WERI-Rb-1 (cell line): ENCODE results near the gene DOCK7.
"Not testable (repeated sequence)": the region's sequence is repeated elsewhere in the genome, so short reads cannot be mapped to it uniquely, and the experiment has no call there.

ENCODE experiments used
- DNase-seq: peaks from one replicate; pipeline ENCODE4 v3.0.0-alpha.2; 2020
- H3K27ac ChIP-seq: fragments of 250-450 bp; sonication (Bioruptor Pico); 2 replicates; pipeline ENCODE4 v1.5.1; 2020; ENCODE audit warnings: mild to moderate bottlenecking, moderate library complexity
- H3K27me3 ChIP-seq: fragments of 250-450 bp; sonication (Bioruptor Pico); 2 replicates; pipeline ENCODE4 v1.5.1; 2021; ENCODE audit warnings: mild to moderate bottlenecking, low read depth, moderate library complexity; ENCODE audit not compliant: insufficient read depth, severe bottlenecking
- H3K36me3 ChIP-seq: fragments of 250-450 bp; sonication (Bioruptor Pico); 2 replicates; pipeline ENCODE4 v1.5.1; 2020; ENCODE audit warnings: mild to moderate bottlenecking, moderate library complexity
- H3K4me3 ChIP-seq: 2 replicates; pipeline ENCODE4 v1.5.1; 2011; ENCODE audit warnings: low read depth, mild to moderate bottlenecking, control low read depth, low read length
- H3K9me3 ChIP-seq: fragments of 250-450 bp; sonication (Bioruptor Pico); 2 replicates; pipeline ENCODE4 v1.5.1; 2021; ENCODE audit warnings: mild to moderate bottlenecking, moderate library complexity; ENCODE audit not compliant: severe bottlenecking
- TF ChIP-seq, protein P1 (sequence below): IDR thresholded peaks from 2 replicates; pipeline ENCODE4 v1.5.1; 2011; ENCODE audit warnings: low read depth, mild to moderate bottlenecking, control low read depth, inconsistent platforms, low read length

Gene DOCK7

DNA sequence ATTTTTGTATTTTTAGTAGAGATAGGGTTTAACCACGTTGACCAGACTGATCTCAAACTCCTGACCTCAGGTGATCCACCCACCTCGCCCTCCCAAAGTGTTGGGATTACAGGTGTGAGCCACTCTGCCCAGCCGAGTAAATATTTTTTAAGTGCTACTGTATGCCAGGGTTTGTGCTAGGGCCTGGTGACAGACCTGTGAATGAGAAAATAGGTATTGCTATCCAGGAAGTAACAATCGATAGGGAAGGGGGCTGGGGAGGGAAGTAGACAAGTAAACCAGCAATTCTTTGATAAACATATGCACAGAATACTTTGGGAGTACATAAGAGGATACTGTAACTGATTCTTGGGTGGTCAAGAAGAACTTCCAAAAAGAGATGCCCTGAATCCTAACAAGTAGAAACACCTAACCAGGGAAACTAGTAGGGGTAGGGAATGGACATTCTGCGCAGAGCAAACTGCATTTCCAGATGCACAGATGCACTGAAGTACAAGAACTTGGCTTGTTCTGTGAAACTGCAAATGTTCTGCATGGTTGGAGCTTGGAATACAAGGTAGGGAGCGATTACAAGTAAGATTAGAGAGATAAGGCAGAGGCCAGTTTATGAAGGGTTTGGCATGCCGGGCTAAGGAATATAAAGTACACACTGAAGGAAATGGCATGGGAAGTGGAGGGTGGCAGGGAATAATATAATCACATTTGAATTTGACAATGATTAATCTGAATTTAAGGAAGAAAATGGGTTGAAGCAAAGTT lies 19.0 kb upstream of the DOCK7 start:
- no peak overlapping the region for H3K27ac ChIP-seq
- no peaks in the 10 kb centered on the region for H3K9me3 ChIP-seq
- DNase-seq, result no peak
- H3K36me3 ChIP-seq, result no peaks in the 10 kb centered on the region
- no peaks in the 10 kb centered on the region for H3K27me3 ChIP-seq
- TF ChIP-seq, protein P1, sequence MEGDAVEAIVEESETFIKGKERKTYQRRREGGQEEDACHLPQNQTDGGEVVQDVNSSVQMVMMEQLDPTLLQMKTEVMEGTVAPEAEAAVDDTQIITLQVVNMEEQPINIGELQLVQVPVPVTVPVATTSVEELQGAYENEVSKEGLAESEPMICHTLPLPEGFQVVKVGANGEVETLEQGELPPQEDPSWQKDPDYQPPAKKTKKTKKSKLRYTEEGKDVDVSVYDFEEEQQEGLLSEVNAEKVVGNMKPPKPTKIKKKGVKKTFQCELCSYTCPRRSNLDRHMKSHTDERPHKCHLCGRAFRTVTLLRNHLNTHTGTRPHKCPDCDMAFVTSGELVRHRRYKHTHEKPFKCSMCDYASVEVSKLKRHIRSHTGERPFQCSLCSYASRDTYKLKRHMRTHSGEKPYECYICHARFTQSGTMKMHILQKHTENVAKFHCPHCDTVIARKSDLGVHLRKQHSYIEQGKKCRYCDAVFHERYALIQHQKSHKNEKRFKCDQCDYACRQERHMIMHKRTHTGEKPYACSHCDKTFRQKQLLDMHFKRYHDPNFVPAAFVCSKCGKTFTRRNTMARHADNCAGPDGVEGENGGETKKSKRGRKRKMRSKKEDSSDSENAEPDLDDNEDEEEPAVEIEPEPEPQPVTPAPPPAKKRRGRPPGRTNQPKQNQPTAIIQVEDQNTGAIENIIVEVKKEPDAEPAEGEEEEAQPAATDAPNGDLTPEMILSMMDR, result no peak
- H3K4me3 ChIP-seq, result no peak overlapping the region

DNA sequence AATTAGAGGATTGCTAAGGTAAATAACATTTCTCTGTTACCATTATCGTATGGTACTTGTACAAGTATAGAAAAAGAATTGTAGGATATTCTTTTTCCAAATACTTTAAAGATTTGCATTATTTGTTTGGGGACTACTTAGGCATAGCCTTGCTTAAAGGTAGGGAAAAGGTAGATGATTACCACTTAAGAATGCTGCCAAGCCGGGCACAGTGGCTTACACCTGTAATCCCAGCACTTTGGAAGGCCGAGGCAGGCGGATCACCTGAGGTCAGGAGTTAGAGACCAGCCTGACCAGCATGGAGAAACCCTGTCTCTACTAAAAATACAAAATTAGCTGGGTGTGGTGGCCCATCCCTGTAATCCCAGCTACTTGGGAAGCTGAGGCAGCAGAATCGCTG lies 10.0 kb upstream of the DOCK7 start:
- not testable (repeated sequence) for H3K4me3 ChIP-seq, H3K9me3 ChIP-seq, H3K36me3 ChIP-seq, DNase-seq, H3K27ac ChIP-seq, H3K27me3 ChIP-seq

DNA sequence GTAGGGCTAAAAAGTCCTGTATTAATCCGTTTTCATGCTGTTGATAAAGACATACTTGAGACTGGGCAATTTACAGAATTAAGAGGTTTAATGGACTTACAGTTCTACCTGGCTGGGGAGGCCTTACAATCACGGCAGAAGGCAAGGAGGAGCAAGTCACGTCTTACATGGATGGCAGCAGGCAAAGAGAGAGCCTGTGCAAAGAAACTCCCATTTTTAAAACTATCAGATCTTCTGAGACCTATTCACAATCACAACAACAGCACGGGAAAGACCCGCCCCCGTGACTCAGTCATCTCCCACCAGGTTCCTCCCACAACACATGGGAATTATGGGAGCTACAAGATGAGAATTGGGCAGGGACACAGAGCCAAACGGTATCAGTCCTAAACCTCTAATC lies 6.3 kb upstream of the DOCK7 start:
- not testable (repeated sequence) for DNase-seq, H3K36me3 ChIP-seq, H3K27me3 ChIP-seq, H3K4me3 ChIP-seq, H3K9me3 ChIP-seq, H3K27ac ChIP-seq

DNA sequence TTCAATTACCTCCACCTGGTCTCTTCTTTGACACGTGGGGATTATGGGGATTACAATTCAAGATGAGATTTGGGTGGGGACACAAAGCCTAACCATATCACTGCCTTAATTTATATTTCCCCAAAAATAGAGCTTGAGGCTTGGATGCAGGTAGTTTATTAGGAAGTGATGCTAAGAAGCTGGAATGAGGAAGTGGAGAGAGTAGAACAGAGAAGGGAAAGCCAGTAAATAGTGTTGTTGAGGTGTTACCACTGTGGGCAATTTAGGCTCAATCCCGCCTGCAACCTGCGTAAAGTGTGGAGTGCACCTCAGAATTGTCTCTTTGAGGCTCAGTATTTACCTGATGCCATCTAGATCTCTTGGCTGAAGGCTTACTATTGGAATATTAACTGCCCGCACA lies 4.9 kb upstream of the DOCK7 start:
- Histone ChIP-seq H3K27me3 (no peaks in the 10 kb centered on the region), H3K27ac (no peak overlapping the region), H3K36me3 (no peaks in the 10 kb centered on the region), H3K9me3 (no peaks in the 10 kb centered on the region), H3K4me3 (no peak overlapping the region)
- no peak for DNase-seq
- TF ChIP-seq, protein P1, result no peak

DNA sequence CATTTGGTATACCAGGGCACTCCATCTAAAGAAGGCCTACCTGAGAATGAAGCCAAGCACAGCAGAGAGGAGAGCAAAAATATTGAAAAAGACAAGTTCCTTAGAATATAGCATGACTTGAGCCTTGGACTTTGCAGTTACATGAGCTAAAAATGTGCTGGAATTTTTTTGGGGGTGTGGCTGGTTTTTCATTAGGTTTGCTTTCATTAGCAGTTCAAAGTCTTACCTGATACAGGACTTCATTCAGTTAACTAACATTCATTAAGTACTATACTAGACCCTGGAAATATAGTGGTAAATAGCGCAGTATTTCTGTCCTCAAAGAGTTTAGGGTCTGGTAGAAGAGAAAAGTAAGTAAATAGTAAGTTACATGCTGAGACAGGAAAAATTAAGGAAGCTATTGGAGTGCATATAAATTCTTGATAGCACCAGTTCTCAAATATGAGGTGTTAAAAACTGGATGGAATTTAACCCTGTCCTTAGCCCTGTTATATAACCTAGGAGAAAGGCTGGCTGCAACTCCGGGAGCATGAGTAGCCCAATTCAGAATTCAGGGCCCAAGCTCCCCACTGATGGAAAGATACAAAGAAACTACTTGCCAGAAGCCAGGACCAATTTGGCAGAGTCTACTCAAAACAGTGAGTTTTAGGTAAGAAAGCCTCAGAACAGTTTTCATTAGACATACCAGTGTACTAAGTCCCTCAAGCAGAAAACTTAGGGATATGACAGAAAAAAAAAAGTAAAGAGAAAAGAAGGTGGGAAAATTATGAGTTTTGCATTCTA lies 3.1 kb upstream of the DOCK7 start:
- Histone ChIP-seq H3K36me3 (no peaks in the 10 kb centered on the region), H3K9me3 (no peaks in the 10 kb centered on the region), H3K27me3 (no peaks in the 10 kb centered on the region), H3K4me3 (no peak overlapping the region), H3K27ac (no peak overlapping the region)
- TF ChIP-seq, protein P1, result no peak
- no peak for DNase-seq

DNA sequence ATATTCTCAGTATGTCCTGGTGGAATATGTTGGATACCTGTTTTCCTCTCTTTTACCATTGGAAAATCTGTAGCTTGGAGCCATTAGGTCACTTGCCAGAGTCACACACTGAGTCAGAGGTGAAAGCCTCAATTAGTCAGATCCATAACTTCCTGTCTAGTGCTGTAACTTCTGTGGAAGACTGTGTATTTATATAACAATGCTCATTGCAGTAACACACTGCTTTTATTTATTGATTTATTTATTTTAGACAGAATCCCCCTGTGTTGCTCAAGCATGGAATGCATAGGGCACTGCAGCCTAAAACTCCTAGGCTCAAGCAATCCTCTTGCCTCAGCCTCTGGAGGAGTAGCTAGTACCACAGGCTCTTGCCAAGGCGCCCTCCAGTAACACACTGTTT lies 1.3 kb upstream of the DOCK7 start:
- H3K36me3 ChIP-seq, result no peaks in the 10 kb centered on the region
- H3K9me3 ChIP-seq, result no peaks in the 10 kb centered on the region
- H3K27me3 ChIP-seq, result no peaks in the 10 kb centered on the region
- no peak overlapping the region for H3K27ac ChIP-seq
- no peak overlapping the region; the same call in 1 of the 2 replicates for H3K4me3 ChIP-seq
- TF ChIP-seq, protein P1, result no peak
- DNase-seq, result no peak
